Ovary (tissue), 9 donors: Measurements from ENCODE around the gene USP25. TPM values are rescaled to one million over a fixed set of nuclear protein-coding genes. Genes with fewer than 3 reads are reported as not detected.

Source experiments
- DNase-seq, 5 donors: peaks; one replicate each; pipeline ENCODE4 v3.0.0-alpha.2; 2019 to 2020
- H3K27ac ChIP-seq, 2 donors: fragments of 200-600 bp; one replicate each; pipeline versions ENCODE4 v1.5.1 to v1.8.0; 2019 to 2022
- H3K27me3 ChIP-seq: fragments of 200-600 bp; one replicate; pipeline ENCODE4 v1.8.0; 2022
- H3K36me3 ChIP-seq: fragments of 200-600 bp; sonication (generic); one replicate; pipeline ENCODE4 v1.5.1; 2019
- H3K4me1 ChIP-seq: one replicate; pipeline ENCODE4 v1.8.1; 2013; ENCODE audit warnings: mild to moderate bottlenecking, moderate library complexity; ENCODE audit not compliant: insufficient read depth
- H3K4me3 ChIP-seq: fragments of 200-600 bp; sonication (generic); one replicate; pipeline ENCODE4 v1.5.1; 2017
- H3K9me3 ChIP-seq, 2 donors: fragments of 200-600 bp in 1 of 2; sonication (generic) in 1 of 2; one replicate each; pipeline versions ENCODE4 v1.5.1 to v1.8.1; 2013 to 2019; ENCODE audit warnings: mild to moderate bottlenecking in 1 of 2, moderate library complexity in 1 of 2
- CTCF ChIP-seq, 3 donors: fragments of 450-650 bp in 2 of 3; fragments of 200-600 bp in 1 of 3; IDR thresholded peaks; one replicate each; pipeline versions ENCODE4 v1.5.1 to v1.8.0; 2016 to 2022; ENCODE audit warnings: antibody characterized with exemption in 3 of 3, mild to moderate bottlenecking in 1 of 3
- EP300 ChIP-seq: sonication (generic); formaldehyde crosslinking; IDR thresholded peaks from one replicate; pipeline ENCODE4 v1.6.1; 2017; ENCODE audit warnings: antibody characterized with exemption
- POLR2A ChIP-seq: fragments of 450-650 bp; IDR thresholded peaks from one replicate; pipeline ENCODE4 v1.6.1; 2017; ENCODE audit warnings: antibody characterized with exemption, mild to moderate bottlenecking, moderate library complexity
- WGBS, 3 donors: extraction: QIAGEN DNeasy Blood & Tissue Kit in 1 of 3; methylation state at CpG; one replicate each; pipeline versions ENCODE4 v1.1.5 to v1.1.7; 2013 to 2017; 5-methylcytosine and 5-hydroxymethylcytosine counted together
- intact Hi-C, 4 donors: fragments of 100-400 bp; cut with DNase I; formaldehyde crosslinking; loops; one replicate each; pipeline versions ENCODE4 v1.11.0 to v1.15.1; 2022 to 2023
- polyA plus RNA-seq, 2 donors: library from polyadenylated mRNA; stranded (reverse); fragments of 200-250 nt in 1 of 2; fragments of 350-450 nt in 1 of 2; fragmentation: Illumina TruSeq in 1 of 2; extraction: RNeasy Lipid Tissue Mini Kit (QIAGEN cat#74804) in 1 of 2; gene quantifications; one replicate each; pipeline ENCODE4 v1.2.3, GENCODE V29; 2013 to 2014
- total RNA-seq, 7 donors: library from RNA; depleted of rRNA in 2 of 7; stranded (reverse); fragments of >200 nt in 2 of 7; fragmentation: NEBNext Ultra II Directional in 3 of 7; extraction: Animal tissue kit (Norgen Biotek cat#: 25700) in 3 of 7; gene quantifications; one replicate each; pipeline versions ENCODE4 v1.1.0 to v1.2.4, GENCODE V29; 2016 to 2023
- donor health status: DM: no; HTN: no; CAD: no; lungs with moderate emphysema.
- donor health status: DM: no; HTN: no; CAD: no.
- donor health status: Bipolar disorder and iron deficiency.
- donor health status: DM: yes; HTN: yes; CAD: no.
- donor health status: DM: no; HTN: no; CAD: no.
- donor health status: DM: yes; HTN: yes; CAD: no.

Gene USP25
- total and polyA plus RNA-seq, 9 donors, result 11.9 to 40.8 (median 34.9) TPM

- TF ChIP-seq CTCF (IDR thresholded peaks at IDR 0.05) (no peak), POLR2A (no peak), EP300 (no peak)
- DNase-seq, result no peak
- intact Hi-C loops, result no loop called here
These were observed 11.1 kb upstream of the USP25 start for GRCh38 chr21:15718711-15719110.

DNA sequence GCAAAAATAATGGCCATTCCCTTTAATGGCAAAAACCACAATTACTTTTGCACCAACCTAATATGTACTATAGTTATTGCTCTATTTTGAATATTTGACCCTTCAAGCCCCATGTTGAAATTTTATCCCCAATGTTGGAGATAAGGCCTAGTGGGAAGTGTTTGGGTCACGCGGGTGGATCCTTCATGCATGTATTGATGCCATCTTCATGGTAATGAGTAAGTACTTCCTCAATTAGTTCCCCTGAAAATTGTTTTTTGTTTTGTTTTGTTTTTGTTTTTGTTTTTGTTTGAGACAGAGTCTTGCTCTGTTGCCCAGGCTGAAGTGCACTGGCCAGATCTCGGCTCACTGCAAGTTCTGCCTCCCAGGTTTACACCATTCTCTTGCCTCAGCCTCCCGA, 9.8 kb upstream of the USP25 start:
- 93 to 94% (median 93%) methylated on average over 4 of the region's 4 CpGs for whole genome bisulfite sequencing, 3 donors
- Histone ChIP-seq H3K27ac (no peak overlapping the region), H3K27me3 (no peaks in the 10 kb centered on the region), H3K4me1 (no peaks in the 10 kb centered on the region), H3K4me3 (no peak overlapping the region), H3K9me3 (no peaks in the 10 kb centered on the region), H3K36me3 (no peaks in the 10 kb centered on the region)
- intact Hi-C loops, result no loop called here
- TF ChIP-seq POLR2A (no peak), EP300 (no peak), CTCF (IDR thresholded peaks at IDR 0.05) (no peak)
- no peak for DNase-seq

More at GRCh38 chr21:15718711-15719110, 11.1 kb upstream of the USP25 start:
- Histone ChIP-seq H3K9me3 (no peaks in the 10 kb centered on the region), H3K27me3 (no peaks in the 10 kb centered on the region), H3K27ac (no peak overlapping the region), H3K4me3 (no peak overlapping the region), H3K4me1 (no peaks in the 10 kb centered on the region), H3K36me3 (no peaks in the 10 kb centered on the region)

DNA sequence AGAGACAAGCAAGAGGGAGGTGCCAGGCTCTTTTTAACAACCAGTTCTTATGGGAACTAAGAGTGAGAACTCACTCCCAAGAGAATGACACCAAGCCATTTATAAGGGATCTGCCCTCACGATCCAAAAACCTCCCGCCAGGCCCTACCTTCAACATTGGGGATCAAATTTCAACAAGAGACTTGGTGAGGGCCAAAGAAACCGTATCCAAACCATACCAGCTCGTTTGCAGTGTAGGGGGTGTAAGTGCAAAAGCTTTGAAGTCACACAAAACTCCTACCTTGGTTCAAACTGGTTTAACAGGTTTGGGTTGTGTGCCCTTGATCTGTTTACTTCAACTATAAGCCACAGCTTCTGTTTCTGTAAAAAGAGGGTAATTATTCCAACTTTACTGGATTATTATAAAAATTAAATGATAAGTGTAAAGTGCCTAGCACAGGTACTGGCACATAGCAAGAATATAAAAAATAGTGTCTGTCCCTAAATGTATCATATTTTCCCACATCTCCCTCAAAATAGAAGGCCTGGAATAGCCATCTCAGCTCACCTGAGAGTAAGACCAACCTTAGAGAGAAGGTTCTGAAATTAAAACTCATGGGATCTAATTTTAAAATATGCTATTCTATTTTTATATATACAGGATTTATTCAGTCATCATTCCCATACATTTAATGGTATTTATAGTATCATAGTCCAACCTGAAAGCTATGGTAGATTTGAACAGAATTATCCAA, 7.0 kb upstream of the USP25 start:
- no peaks in the 10 kb centered on the region for H3K36me3 ChIP-seq
- WGBS, 3 donors, result 49 to 52% (median 52%) methylated on average over 4 of the region's 4 CpGs
- no peak for DNase-seq
- no peak overlapping the region for H3K27ac ChIP-seq
- TF ChIP-seq EP300 (no peak), POLR2A (no peak), CTCF (IDR thresholded peaks at IDR 0.05) (no peak)
- H3K27me3 ChIP-seq, result no peaks in the 10 kb centered on the region
- intact Hi-C loops, result no loop called here
- H3K9me3 ChIP-seq, result no peaks in the 10 kb centered on the region
- H3K4me3 ChIP-seq, result no peak overlapping the region
- no peaks in the 10 kb centered on the region for H3K4me1 ChIP-seq

- H3K27ac ChIP-seq, result no peak overlapping the region
- intact Hi-C loops, result no loop called here
- H3K4me3 ChIP-seq, result no peak overlapping the region
- no peaks in the 10 kb centered on the region for H3K27me3 ChIP-seq
- 77 to 86% (median 78%) methylated on average over 3 of the region's 3 CpGs for WGBS, 3 donors
- no peaks in the 10 kb centered on the region for H3K9me3 ChIP-seq
- H3K4me1 ChIP-seq, result peaks cover 2% of the 10 kb centered on the region
- no peaks in the 10 kb centered on the region for H3K36me3 ChIP-seq
- DNase-seq, result no peak
- no peak for TF ChIP-seq POLR2A
These were observed 3.8 kb upstream of the USP25 start for GRCh38 chr21:15725949-15726348.

GRCh38 chr21:15728046-15728445, 1.7 kb upstream of the USP25 start:
- TF ChIP-seq POLR2A (no peak), EP300 (no peak), CTCF (IDR thresholded peaks at IDR 0.05) (no peak)
- no peaks in the 10 kb centered on the region for H3K36me3 ChIP-seq
- intact Hi-C loops, result no loop called here
- no peak overlapping the region for H3K27ac ChIP-seq
- no peaks in the 10 kb centered on the region for H3K27me3 ChIP-seq
- peaks cover 2% of the 10 kb centered on the region for H3K4me1 ChIP-seq
- no peak for DNase-seq
- no peaks in the 10 kb centered on the region for H3K9me3 ChIP-seq
- H3K4me3 ChIP-seq, result no peak overlapping the region
- 93 to 97% (median 95%) methylated on average over 3 of the region's 3 CpGs for WGBS, 3 donors
